ENCODE results near the gene GTF2A1.

GRCh38 chr14:81157431-81157830 lies 63.3 kb downstream of the GTF2A1 start:
- TF ChIP-seq CTCF (IDR thresholded peaks at IDR 0.05) = no peak
- TF ChIP-seq ZMAT4 (CRISPR knock-in tag; IDR thresholded peaks at IDR 0.05) = no peak
- no peak for TF ChIP-seq PRRX2 (CRISPR knock-in tag; IDR thresholded peaks at IDR 0.05)
- TF ChIP-seq SP1 (CRISPR knock-in tag; conservative IDR thresholded peaks at IDR 0.05) = no peak
- TF ChIP-seq NR2C2 (CRISPR knock-in tag; IDR thresholded peaks at IDR 0.05) = no peak
- TF ChIP-seq MAX (CRISPR knock-in tag; IDR thresholded peaks at IDR 0.05) = no peak
- no peak for TF ChIP-seq FOXP1 (CRISPR knock-in tag; IDR thresholded peaks at IDR 0.05; ENCODE audit: borderline replicate concordance)
- no peak for TF ChIP-seq JUN (CRISPR knock-in tag; IDR thresholded peaks at IDR 0.05)
- no peak for TF ChIP-seq E2F4 (CRISPR knock-in tag; IDR thresholded peaks at IDR 0.05; ENCODE audit: borderline replicate concordance, low read depth)
